Epithelial cell of proximal tubule (primary cell): ENCODE data around the gene PTGFR. TPM values are rescaled to one million over a fixed set of nuclear protein-coding genes. Genes with fewer than 3 reads are reported as not detected.
A peak's percentile ranks its signal among the peaks of the same experiment; 100 is the strongest.

Experiments used
- DNase-seq: peaks from one replicate; pipeline ENCODE4 v3.0.0-alpha.2; 2011; ENCODE audit warnings: low read depth
- H3K4me3 ChIP-seq: 2 replicates; pipeline ENCODE4 v1.5.1; 2011; ENCODE audit warnings: low read depth, mild to moderate bottlenecking, low read length
- total RNA-seq: library from RNA; depleted of rRNA; stranded (reverse); fragments of >200 nt; gene quantifications from 2 replicates; pipeline ENCODE4 v1.2.3, GENCODE V29; 2015
- TF ChIP-seq, protein P1 (sequence below): conservative IDR thresholded peaks from 2 replicates; pipeline ENCODE4 v1.5.1; 2012; ENCODE audit warnings: low read depth, mild to moderate bottlenecking, low read length

PTGFR gene
- total RNA-seq, 1 donor from 2014 or later, result 1.3 TPM

- TF ChIP-seq, protein P1, sequence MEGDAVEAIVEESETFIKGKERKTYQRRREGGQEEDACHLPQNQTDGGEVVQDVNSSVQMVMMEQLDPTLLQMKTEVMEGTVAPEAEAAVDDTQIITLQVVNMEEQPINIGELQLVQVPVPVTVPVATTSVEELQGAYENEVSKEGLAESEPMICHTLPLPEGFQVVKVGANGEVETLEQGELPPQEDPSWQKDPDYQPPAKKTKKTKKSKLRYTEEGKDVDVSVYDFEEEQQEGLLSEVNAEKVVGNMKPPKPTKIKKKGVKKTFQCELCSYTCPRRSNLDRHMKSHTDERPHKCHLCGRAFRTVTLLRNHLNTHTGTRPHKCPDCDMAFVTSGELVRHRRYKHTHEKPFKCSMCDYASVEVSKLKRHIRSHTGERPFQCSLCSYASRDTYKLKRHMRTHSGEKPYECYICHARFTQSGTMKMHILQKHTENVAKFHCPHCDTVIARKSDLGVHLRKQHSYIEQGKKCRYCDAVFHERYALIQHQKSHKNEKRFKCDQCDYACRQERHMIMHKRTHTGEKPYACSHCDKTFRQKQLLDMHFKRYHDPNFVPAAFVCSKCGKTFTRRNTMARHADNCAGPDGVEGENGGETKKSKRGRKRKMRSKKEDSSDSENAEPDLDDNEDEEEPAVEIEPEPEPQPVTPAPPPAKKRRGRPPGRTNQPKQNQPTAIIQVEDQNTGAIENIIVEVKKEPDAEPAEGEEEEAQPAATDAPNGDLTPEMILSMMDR, result no peak
- no peak overlapping the region for H3K4me3 ChIP-seq
- no peak for DNase-seq
Observed at GRCh38 chr1:78535286-78535685, 44.5 kb downstream of the PTGFR start.

DNA sequence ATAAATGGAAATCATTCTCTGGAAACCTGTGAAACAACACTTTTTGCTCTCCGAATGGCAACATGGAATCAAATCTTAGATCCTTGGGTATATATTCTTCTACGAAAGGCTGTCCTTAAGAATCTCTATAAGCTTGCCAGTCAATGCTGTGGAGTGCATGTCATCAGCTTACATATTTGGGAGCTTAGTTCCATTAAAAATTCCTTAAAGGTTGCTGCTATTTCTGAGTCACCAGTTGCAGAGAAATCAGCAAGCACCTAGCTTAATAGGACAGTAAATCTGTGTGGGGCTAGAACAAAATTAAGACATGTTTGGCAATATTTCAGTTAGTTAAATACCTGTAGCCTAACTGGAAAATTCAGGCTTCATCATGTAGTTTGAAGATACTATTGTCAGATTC lies 45.7 kb downstream of the PTGFR start:
- TF ChIP-seq, protein P1, result no peak
- DNase-seq, result no peak

GRCh38 chr1:78540048-78540447 lies 49.3 kb downstream of the PTGFR start:
- TF ChIP-seq, protein P1, result no peak
- no peak for DNase-seq
- H3K4me3 ChIP-seq, result no peak overlapping the region

More for the DNA sequence above, 45.7 kb downstream of the PTGFR start:
- H3K4me3 ChIP-seq, result no peak overlapping the region

GRCh38 chr1:78541479-78541878 lies 50.7 kb downstream of the PTGFR start:
- TF ChIP-seq, protein P1, result no peak
- H3K4me3 ChIP-seq, result no peak overlapping the region
- DNase-seq, result no peak

DNA sequence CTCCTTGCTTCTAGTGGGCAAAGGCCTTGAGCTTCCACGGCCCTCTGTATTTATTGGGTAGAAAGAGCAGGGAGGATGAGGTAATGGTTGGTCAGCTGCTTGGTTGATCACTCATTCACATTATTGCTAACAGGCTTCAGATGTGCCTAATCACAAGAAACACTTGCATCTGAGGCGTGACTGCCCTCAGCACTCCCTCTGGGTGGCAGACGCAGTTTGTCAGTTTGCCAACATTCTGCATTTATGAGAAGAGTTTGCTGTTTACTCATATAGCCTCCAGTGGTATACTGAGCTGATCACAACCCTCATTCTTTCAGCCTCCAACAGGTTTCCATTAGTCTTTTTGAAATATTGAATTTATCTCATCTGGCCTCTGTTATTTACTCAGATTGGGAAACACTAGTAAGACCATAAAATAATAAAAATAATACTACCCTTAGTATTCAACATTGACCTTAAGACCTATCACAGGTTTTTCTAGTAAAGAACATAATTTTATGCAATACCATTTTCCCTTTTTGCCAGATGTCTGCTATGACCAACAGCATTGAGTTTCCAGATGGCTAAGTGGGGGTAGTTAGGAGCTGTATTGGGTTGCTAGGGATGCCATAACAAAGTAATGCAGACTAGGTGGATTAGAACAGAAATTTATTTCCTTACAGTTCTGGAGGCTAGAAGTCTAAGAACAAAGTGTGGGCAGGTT lies 53.3 kb downstream of the PTGFR start:
- TF ChIP-seq, protein P1, result no peak
- no peak overlapping the region for H3K4me3 ChIP-seq
- peak; percentile 2 for DNase-seq

DNA sequence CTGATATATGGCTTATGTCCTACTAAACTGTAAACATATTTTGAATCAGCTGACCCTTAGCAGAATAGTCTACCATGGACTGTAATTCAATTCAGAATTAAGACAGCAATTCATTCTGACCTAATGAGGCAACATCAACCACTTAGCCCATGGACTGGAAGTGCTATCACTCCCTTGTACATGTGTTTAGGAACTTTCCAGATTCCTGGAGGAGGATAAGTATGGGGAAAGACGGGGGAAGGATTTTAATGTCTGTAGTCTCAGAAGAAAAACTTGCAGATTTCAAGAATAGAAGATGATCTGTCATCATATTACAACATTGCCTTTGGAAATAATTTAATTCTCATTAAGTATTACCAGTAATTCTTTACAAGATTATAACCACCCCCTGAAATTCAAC lies 56.3 kb downstream of the PTGFR start:
- TF ChIP-seq, protein P1, result no peak
- H3K4me3 ChIP-seq, result no peak overlapping the region
- DNase-seq, result no peak

DNA sequence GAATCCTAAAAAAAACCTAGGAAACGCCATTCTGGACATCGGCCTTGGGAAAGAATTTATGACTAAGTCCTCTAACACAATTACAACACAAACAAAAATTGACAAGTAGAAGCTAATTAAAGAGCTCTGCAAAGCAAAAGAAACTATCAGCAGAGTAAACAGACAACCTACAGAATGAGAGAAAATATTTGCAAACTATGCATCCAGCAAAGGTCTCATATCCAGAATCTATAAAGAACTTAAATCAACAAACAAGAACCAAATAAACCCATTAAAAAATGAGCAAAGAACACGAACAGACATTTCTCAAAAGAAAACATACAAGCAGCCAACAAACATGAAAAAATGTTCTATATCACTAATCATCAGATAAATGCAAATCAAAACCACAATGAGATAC lies 58.6 kb downstream of the PTGFR start:
- no peak overlapping the region for H3K4me3 ChIP-seq
- TF ChIP-seq, protein P1, result no peak
- no peak for DNase-seq
